EL (cell line): Measurements from ENCODE around the gene SPATA2.

ENCODE experiments used
- DNase-seq: peaks from one replicate; pipeline ENCODE4 v3.0.0-alpha.2; 2016

Gene SPATA2

DNA sequence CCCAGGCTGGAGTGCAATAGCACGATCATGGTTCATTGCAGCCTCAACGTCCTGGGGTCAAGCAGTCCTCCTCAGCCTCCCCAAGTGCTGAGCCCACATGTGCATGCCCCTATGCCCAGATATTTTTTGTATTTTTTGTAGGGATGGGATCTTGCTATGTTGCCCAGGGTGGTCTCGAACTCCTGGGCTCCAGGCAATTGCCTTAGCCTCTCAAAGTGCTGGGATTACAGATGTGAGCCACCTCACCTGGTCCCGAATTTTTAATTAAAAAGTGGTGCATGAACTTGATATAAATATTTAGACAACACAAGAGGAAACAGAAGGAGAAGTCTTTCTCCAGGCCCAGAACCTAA lies 13.8 kb upstream of the SPATA2 start:
- DNase-seq: no peak

DNA sequence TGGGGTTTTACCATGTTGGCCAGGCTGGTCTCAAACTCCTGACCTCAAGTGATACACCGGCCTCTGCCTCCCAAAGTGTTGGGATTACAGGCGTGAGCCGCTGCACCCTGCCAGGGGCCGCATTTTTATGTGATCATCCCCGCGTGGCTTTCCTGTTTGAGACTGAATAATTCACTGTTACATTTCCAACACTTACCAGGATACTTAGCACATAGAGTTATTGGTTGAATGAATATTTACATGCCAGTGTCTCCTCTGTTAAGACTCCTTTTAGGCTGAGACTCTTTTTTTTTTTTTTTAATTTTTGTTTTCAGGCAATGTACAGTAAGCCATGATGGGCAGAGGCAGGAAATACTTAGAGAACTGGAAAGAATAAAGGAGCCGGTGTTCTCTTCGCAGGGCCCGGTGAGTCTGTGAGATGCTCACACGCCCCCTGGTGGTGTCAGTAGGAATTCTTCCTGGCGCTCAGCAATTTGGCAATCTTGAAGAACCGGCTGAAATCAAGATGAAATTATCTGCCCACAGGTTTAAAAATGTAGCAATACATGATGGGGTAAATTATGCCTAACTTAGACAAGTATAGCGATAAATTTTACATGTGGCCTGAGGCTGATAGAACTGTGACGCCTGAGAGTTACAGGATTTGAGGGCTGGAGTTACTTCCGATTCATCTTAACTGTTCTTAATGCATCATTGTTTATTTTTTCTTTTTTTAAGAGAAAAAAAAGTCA lies 13.2 kb upstream of the SPATA2 start:
- peak; percentile 86 for DNase-seq

DNA sequence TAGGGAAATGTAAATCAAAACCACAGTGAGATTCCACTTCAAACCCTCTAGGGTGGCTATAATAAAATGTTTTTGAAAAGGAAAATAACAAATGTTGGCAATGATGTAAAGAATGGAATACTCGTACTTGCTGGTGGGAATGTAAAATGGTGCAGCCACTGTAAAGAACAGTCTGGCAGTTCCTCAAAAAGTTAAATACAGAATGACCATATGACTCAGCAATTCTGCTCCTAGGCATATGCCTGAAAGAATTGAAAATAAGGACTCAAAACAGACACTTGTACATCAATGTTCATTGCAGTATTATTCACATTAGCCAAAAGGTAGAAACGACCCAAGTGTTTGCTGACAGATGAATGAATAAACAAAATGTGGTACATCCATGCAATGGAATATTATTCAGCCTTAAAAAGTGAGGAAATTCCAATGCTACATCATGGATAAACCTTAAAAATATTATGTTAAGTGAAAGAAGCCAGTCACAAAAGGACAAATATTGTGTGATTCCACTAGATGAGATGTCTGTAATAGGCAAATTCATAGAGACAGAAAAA lies 10.6 kb upstream of the SPATA2 start:
- no peak for DNase-seq

DNA sequence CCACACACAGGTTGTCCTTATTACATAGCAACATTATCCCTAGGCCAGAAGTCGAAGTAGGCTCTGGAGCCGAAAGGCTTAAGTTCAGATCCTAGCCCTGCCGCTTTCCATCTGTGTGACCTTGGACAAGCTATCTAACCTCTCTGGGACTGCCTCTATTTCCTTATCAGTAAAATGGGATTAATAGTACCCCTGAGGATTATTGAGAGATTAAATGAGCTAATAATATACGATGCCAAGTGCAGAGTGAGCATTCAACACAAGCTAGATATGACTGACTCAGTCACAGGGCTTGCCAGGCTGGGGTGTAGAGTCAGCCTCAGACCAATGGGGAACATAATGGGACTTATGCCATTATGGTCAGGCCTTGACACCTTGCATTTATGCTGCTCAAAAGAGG lies 8.9 kb upstream of the SPATA2 start:
- no peak for DNase-seq

DNA sequence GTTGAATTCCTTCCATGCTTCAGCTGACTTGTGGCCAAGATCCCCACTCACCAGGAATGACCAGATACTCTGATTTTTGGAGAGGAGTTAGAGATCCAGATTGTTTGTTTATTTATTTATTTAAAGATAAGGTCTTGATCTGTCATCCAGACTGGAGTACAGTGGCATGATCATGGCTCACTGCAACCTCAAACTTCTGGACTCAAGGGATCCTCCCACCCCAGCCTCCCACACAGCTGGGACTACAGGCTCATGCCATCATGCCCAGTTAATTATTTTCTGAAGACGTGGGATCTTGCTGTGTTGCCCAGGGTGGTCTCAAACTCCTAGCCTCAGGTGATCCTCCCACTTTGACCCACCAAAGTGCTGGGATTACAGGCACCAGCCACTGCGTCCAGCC lies 4.1 kb upstream of the SPATA2 start:
- DNase-seq: no peak

DNA sequence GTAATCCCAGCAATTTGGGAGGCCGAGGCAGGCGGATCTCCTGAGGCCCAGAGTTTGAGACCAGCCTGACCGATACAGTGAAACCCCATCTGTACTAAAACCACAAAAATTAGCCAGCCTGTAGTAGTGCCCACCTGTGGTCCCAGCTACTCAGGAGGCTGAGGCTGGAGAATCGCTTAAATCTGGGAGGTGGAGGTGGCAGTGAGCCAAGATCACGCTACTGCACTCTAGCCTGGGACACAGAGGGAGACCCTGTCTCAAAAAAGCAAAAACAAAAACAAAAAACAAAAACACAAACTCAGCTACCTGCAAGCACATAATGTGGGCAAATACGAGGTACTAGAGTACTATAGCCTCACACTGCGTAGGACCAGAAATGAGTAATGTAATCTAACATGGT lies 3.7 kb upstream of the SPATA2 start:
- no peak for DNase-seq

DNA sequence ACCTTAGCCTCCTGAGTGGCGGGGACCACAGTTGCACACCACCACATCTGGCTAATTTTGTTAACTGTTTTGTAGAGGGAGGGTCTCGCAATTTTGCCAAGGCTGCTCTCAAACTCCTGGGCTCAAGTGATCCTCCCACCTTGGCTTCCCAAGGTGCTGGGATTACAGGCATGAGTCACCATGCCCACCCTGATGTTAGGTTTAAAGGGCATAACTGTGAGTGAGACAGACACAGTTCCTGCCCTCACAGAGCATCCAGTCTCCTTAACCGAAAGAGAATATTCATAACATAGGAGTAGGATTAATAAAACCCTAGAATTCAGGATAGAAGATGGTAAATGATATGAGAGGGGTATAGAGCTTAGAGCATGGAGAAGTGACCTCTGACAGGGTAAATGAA lies 3.1 kb upstream of the SPATA2 start:
- DNase-seq: no peak

DNA sequence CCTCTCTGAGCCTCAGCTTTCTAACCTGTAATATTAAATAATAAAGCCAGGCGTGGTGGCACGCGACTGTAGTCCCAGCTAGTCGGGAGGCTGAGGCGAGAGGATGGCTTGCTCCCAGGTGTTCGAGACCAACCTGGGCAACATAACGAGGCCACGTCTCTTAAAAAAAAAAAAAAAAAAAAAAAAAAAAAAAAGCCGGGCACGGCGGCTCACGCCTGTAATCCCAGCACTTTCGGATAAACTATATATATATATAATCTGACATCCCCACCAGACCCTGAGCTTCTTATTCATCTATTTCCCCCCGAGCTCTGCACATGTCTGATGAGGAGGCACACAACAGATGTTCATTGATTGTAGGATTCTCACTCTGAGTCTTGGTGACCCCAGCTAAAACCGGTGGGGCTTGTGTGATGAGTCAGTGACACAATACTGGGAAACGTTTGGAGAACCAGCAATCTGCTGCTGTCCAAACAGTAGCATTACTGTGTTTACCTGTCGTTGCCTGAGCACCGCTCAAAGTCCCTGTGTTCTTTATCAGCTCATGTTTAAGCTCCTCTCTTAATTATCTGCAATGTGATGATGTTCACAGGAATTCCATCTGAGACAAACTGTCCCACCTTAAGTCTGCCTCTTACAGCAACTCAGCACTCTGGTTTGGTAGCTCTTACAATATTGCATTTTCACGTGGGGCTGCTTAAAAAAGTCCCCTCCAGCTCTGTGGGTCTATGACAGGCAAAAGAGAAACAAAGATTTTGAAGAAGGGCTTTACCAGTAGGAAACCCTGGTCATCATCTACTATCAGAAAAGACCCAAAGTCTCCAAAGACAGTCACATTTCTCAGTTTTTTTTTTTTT lies 1.0 kb upstream of the SPATA2 start:
- peak; percentile 28 for DNase-seq

DNA sequence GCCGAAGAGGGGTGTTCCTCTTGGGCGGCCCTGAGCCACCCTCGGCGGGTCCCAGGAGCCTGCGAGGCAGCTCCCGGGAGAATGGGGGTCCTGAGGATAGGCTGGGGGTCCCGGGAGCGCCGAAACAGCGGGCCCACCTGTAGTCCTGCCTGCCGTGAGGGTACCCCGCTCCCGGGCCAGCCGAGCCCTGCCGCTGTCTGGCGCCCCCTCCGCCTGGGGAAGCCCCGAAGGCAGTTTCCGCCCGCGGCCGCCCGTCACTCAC lies 280 bp downstream of the SPATA2 start:
- DNase-seq: no peak

DNA sequence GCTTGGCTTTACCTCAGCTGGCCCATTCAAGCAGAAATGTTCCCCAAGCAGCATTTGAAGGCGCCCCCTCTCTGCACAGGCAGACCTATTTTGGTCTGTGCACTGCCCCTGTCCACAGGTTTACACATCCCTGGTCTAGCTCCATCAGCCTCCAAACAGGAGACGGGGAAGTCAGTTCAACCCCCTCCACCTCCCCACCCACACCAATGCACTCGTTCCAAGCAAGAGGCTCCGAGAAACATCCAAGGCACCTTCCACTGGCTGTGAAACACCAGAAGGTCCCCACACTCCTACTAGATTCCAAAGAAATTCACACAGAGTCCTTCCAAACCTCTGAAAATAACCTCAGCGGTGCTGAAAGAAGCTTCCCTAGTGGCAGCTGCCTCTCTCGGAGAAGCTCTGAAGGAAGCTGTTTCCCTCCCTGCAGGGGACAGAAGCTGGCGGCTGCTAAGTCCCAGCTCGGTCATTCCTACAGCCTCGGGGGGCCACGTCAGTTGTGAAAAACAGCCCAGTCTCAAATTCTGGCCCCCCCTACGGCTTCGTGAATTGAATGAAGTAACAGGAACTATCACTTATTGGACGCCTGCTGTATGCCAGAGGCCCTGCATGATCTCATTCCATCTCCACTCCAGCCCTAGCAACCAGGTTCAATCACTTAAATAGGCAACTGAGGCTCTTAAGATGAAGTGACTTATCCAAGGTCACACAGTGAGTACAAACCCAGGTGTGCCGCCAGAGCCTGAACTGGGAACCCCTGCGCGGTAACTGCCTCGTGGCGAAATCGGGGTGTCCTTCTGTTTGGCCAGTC lies 815 bp downstream of the SPATA2 start:
- peak; percentile 40 for DNase-seq

DNA sequence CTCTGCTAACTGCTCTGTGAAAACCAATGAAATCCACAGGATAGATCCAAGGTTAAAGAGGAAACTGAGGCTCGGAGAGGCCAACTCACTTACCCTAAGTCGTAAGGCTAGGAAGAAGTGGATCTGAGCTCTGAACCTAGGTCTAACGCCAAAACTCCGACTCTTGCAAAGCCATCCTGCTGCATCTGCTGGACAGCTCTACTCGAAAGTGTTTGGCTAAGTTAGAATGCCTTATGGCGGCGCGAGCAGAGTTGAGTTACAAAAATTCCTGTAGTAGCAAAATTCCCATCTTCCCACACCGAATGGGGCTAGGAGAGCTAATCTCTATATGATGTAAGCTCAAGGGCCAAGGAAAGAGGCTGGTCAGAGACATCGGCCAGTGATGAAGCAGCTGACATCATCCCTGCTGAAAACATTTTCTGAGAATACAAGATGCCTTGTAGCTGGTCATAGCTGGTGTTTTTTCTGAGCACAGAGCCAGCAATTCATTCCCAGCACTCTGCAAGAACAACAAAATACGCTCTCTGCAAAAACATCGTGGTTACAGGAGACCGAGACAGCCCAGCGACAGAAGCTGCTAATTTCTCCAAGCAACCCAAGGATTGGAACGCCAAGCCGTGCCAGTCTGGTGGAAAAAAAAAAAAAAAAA lies 1.8 kb downstream of the SPATA2 start:
- DNase-seq: no peak

DNA sequence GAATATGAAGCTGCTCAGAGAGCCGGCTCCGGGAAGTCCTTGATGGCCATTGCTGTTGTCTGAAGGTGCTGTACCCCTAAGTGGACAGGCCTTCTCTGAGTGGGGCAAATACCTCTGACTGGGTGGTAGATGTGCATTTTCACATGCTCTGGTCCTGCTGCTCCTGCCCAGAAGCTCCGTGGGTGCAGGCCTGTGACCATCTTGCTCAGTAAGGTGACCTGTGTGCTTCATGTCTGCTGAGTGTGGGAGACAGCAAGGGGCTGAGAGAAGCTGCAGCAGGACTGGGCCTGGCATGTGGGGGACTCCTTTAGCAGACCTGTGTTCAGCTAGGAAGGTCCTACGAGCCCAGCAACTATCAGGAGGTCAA lies 5.0 kb downstream of the SPATA2 start:
- no peak for DNase-seq

DNA sequence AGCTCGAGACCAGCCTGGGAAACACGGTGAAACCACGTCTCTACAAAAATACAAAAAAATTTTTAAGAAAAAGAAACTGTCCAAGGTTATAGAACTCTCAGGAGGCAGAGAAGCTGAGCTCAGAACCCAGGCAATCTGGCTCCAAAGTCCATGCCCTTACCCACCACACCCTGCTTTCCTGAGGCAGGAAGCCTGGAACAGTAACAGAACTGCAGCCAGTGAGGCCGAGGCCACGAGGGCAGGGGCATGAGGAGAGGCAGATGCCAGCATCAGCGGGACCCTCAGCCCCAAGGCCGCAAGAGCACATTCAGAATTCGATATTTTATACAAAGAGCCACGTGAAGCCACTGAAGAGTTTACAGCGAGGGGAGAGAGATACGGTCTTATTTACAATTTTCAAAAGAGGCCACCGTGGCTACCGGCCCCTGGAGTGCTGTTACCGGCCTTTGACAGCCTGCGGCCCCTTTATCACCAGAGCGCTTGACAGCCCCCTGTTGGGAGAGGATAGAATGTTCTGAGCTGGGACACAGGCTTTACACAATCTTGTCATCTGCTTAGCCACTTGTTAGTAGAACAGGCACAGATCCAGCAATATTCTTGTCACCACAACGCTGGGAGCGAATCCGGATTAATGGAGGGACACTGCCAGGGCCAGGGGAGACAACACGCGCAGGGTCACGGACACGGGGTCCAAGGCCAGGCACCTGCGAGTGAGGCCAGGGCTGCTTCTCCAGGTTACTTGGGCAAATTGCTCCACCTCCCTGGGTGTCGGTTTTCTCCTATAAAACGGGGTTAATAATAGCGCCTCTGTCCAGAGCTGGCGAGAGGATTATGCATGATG lies 5.6 kb downstream of the SPATA2 start:
- no peak for DNase-seq

DNA sequence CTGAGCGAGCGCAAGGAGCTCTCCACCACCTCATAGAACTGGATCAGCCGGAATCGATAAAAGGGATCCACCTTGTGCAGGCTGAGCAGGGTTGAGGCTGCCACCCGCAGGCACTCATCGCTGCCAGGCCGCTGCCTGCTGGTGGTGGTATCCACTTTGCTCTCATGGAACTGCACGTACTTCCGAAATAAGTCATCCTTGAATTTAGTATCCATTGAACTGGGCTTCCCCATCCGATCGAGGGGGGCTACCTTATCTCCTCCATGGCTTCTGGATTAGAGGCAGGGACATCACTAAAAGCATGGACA lies 7.1 kb downstream of the SPATA2 start:
- DNase-seq: no peak

DNA sequence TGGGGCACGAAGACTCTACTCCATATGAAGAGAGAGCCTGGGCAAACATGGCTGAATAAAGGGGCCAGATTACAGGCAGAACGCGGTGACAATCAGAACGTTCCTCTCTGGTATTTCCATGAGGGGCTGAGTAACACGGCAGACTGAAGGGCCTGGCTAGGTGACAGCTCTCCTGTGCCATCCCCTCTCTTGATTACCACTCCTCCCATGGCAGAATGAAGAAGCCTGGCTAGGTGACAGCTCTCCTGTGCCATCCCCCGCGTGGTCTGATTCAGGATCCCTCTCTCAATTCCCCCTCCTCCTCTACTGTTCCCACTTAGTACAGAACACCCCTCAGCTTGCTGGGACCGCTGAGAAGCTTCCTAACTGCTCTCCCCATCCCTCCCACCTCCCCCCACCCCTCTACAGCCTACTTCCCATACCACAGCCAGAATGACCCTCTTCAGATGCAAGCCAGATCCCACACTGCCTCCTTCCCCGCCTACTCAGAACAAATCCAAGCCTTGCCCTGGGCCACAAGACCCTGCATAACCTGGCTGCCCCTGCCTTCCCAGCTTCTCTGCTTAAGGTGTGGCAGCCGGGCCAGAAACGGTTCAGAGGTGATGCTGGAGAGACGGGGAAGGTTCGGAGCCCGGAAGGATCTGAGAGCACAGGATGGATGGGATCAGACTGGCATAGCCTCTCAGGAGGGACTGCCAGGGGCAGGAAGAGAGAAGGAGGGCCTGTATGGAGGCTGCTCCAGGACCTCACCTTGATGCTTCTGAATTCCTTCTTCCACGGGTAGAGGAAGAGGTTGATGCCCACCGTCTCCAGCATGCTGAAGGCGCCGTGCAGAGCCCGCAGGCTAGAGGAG lies 7.7 kb downstream of the SPATA2 start:
- no peak for DNase-seq

DNA sequence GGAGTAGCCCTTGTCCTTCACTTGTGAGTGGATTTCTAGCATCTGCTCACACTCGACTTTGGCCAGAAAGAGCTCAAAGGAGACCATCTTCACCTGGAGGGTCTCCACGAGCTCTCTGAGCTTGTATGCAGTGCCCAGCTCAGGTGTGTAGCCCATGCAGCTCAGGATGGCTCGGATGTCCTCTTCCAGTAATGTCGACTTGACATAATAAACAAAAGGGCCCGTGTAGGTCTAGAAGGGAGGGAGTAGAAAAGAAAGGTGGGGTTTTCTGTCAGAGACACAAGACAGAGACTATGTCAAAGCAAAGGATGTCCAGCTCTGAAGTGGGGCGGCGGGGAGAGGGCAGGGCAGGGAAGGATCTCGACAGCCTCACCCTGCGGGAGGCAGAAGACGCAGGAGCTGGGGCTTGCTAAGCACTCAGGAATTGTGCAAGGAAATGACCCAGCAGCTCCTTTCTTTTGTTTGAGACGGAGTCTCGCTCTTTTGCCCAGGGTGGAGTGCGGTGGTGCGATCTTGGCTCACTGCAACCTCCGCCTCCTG lies 8.6 kb downstream of the SPATA2 start:
- DNase-seq: no peak

DNA sequence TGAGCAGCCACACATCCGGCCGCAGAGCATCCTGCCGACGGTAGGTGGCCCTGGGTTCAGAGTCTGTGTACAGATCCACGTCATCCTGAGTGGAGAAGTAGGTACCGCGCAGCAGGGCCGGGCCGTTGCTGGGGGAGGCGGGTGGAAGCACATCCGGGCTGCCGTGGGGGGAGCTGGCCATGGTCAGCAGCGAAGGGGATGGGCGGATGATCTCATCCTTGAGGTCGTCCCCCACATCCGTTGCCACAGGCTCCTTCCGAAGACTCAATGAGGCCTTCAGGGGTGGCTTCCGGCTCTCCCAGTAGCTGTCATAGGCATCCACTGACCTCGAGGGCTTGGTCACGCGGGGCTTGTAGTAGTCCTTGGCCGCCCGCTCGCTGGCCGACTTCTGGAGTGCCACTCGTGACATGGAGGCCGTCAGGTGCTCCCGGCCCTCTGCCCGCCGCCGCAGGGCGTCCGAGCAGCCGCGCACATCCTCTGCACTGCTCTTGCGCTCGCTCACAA lies 9.2 kb downstream of the SPATA2 start:
- no peak for DNase-seq

DNA sequence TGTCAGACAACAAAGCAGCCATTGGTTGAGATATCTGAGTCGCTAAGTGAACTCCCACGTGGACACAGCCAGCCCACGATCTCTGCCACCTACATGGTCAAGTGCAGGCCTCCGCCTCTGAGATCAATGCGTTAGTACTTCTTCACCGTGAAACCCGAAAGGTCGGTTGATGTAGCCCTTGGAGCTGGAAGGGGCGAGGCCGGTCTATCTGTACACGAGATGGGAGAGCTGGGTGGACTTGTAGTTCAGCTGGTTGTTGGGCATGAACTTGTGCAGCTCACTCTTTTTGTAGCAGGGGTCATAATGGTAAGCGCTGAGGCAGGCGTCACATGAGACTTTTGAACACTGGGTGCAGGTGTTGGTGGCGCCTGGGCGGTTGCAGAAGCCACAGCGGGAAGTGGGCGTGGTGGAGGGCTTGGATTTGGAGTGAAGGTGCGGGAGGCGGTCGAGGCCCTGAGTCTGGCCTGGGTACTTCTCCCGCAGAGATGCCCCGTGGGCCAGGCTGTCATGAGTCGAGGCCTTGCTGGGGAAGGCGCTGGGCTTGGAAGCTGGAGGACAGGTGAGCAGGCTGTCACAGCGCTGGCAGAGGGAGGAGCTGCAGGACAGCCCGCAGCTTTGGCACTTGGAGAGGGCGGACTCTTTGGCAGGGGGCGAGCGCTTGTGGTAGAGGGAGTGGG lies 9.8 kb downstream of the SPATA2 start:
- no peak for DNase-seq

DNA sequence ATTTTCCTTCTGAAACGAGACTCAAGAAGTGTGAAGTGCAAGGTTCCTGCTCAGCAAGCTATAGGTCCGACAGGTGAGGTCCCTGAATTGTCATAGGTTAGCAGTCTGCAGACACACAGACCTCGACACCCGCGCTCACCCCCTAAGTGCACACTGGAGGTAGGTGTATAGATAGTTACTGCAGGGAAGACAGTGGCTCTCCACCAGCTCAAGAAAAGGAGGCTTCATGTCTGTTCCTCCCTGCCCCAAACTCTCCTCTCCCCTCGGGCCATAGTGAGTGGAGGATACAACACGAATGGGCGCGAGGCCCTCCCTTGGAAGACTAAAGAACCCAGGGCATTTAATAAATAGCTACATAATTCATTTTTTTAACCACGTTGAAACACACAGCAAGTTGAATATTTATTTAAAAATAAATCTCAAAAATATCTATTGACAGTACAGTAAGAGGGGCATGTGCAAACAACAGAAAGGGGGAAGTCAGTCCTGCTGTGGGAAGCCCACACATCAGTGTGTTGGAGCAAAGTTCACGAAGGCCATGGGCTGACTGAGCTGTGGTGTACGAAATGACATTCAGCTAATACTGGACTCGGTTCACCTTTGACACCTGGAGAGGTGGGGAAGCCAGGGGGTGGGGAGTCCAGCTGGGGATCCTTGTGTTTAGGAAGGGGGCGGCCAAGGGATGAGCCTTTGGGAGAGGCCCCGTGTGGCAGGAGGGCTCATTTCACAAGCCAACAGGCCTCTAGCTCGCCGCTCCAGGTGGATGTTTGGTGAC lies 10.7 kb downstream of the SPATA2 start:
- no peak for DNase-seq

DNA sequence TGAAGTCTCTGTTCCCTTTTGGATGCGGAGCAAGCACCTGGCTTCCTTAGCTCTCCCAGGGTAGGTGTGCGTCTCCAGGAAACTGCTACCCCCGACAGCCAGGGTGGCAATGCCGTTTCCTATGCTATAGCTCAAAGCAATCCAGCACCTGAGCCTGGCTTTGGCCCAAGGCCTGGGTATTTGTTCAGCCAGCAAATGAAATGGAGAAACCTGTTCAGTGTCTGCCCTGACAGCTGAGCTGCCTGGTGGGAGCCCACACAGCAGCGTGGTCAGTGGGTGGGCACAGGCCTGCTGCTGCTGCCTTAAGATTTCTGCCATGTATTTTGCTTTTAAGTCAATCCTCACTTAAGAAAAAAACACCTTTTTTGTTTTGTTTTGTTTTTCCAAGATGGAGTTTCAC lies 13.7 kb downstream of the SPATA2 start:
- no peak for DNase-seq
